HG03139 (cell line): ENCODE measurements around the gene WFDC12.

Source experiments
- ATAC-seq: cut with Tn5 transposase; IDR thresholded peaks from one replicate; pipeline ENCODE4 v1.9.1; 2021; ENCODE audit not compliant: unreplicated experiment

WFDC12 gene

GRCh38 chr20:45115829-45116228 is 8.4 kb downstream of the WFDC12 start:
- ATAC-seq, result no peak

- ATAC-seq, result no peak
These were observed 8.9 kb downstream of the WFDC12 start for GRCh38 chr20:45115386-45115774.

- ATAC-seq, result no peak
These were observed 9.5 kb downstream of the WFDC12 start, which contains the start of gene WFDC5 for GRCh38 chr20:45114465-45115385. Gene WFDC5 (minus strand): TSS chr20:45115174. CDS start chr20:45115083, 91 bp downstream.

GRCh38 chr20:45113865-45114264 is 10.4 kb downstream of the WFDC12 start:
- ATAC-seq, result no peak

- no peak for ATAC-seq
These were observed 11.5 kb downstream of the WFDC12 start for GRCh38 chr20:45112754-45113153.

- no peak for ATAC-seq
These were observed 12.3 kb downstream of the WFDC12 start for GRCh38 chr20:45111799-45112471.

GRCh38 chr20:45111285-45111684 is 13.0 kb downstream of the WFDC12 start:
- no peak for ATAC-seq

GRCh38 chr20:45110301-45110700 is 14.0 kb downstream of the WFDC12 start:
- no peak for ATAC-seq

GRCh38 chr20:45109634-45110033 is 14.6 kb downstream of the WFDC12 start:
- ATAC-seq, result no peak

GRCh38 chr20:45105317-45105716 is 18.9 kb downstream of the WFDC12 start:
- ATAC-seq, result no peak

GRCh38 chr20:45104786-45105185 is 19.5 kb downstream of the WFDC12 start:
- no peak for ATAC-seq

GRCh38 chr20:45103072-45103471 is 21.2 kb downstream of the WFDC12 start:
- ATAC-seq, result no peak

GRCh38 chr20:45101333-45101850 is 22.9 kb downstream of the WFDC12 start:
- no peak for ATAC-seq

- ATAC-seq, result no peak
These were observed 23.6 kb downstream of the WFDC12 start, which contains the start of gene KCNS1 for GRCh38 chr20:45100563-45101245. Gene KCNS1 (minus strand): TSS chr20:45101127. CDS start chr20:45099236, 1,891 bp downstream.

- ATAC-seq, result no peak
These were observed 26.0 kb downstream of the WFDC12 start for GRCh38 chr20:45098103-45098773.

- no peak for ATAC-seq
These were observed 26.7 kb downstream of the WFDC12 start for GRCh38 chr20:45097485-45098102.

- ATAC-seq, result no peak
These were observed 27.5 kb downstream of the WFDC12 start for GRCh38 chr20:45096781-45097180.

GRCh38 chr20:45095805-45096238 is 28.4 kb downstream of the WFDC12 start:
- ATAC-seq, result no peak

GRCh38 chr20:45094864-45095574 is 29.2 kb downstream of the WFDC12 start:
- no peak for ATAC-seq
